Astrocyte (in vitro differentiated cells and primary cell): ENCODE data around the gene IPCEF1. TPM values are rescaled to one million over a fixed set of nuclear protein-coding genes. Genes with fewer than 3 reads are reported as not detected.

Source experiments
- DNase-seq: peaks from one replicate; pipeline ENCODE4 v3.0.0-alpha.2; 2010; ENCODE audit warnings: low read depth
- FAIRE-seq: peaks from 2 replicates; lab custom pipeline; 2011; peaks lifted over from hg19 to GRCh38; lab: Jason Lieb, UNC
- H2AFZ ChIP-seq: 2 replicates; pipeline ENCODE4 v1.6.0; 2012; ENCODE audit warnings: low read depth, low read length, inconsistent platforms
- H3K27ac ChIP-seq: 2 replicates; pipeline ENCODE4 v1.5.1; 2011; ENCODE audit warnings: low read depth, low read length, inconsistent platforms
- H3K27me3 ChIP-seq: 2 replicates; pipeline ENCODE4 v1.6.0; 2011; ENCODE audit warnings: low read length, inconsistent platforms; ENCODE audit not compliant: insufficient read depth
- H3K36me3 ChIP-seq: 2 replicates; pipeline ENCODE4 v1.5.1; 2011; ENCODE audit warnings: low read length, inconsistent platforms; ENCODE audit not compliant: insufficient read depth
- H3K4me1 ChIP-seq: 2 replicates; pipeline ENCODE4 v1.5.1; 2011; ENCODE audit warnings: low read length, inconsistent platforms; ENCODE audit not compliant: insufficient read depth
- H3K4me2 ChIP-seq: 2 replicates; pipeline ENCODE4 v1.6.0; 2012; ENCODE audit warnings: low read length, inconsistent platforms
- H3K4me3 ChIP-seq: 2 replicates; pipeline ENCODE4 v1.5.1; 2011; ENCODE audit warnings: low read depth, mild to moderate bottlenecking, low read length, inconsistent platforms; ENCODE audit not compliant: insufficient read depth
- H3K79me2 ChIP-seq: 2 replicates; pipeline ENCODE4 v1.6.0; 2012; ENCODE audit warnings: mild to moderate bottlenecking, low read length, inconsistent platforms; ENCODE audit not compliant: insufficient read depth
- H3K9ac ChIP-seq: 2 replicates; pipeline ENCODE4 v1.6.0; 2012; ENCODE audit warnings: mild to moderate bottlenecking, low read length, inconsistent platforms
- H3K9me3 ChIP-seq: 2 replicates; pipeline ENCODE4 v1.5.1; 2012; ENCODE audit warnings: low read depth, mild to moderate bottlenecking, low read length, inconsistent platforms; ENCODE audit not compliant: insufficient read depth
- H4K20me1 ChIP-seq: 2 replicates; pipeline ENCODE4 v1.6.0; 2012; ENCODE audit warnings: low read length, inconsistent platforms; ENCODE audit not compliant: insufficient read depth
- H3K27ac Mint-ChIP-seq: one replicate; pipeline ENCODE4 v1.8.0; 2021; ENCODE audit warnings: mild to moderate bottlenecking, mixed read lengths; ENCODE audit not compliant: unreplicated experiment
- H3K27me3 Mint-ChIP-seq: one replicate; pipeline ENCODE4 v1.8.0; 2021; ENCODE audit warnings: low read depth, mixed read lengths; ENCODE audit not compliant: unreplicated experiment
- H3K36me3 Mint-ChIP-seq: one replicate; pipeline ENCODE4 v1.8.0; 2021; ENCODE audit warnings: low read depth, mixed read lengths; ENCODE audit not compliant: unreplicated experiment
- H3K4me1 Mint-ChIP-seq: one replicate; pipeline ENCODE4 v1.8.0; 2021; ENCODE audit warnings: low read depth, mixed read lengths; ENCODE audit not compliant: unreplicated experiment
- H3K4me3 Mint-ChIP-seq: one replicate; pipeline ENCODE4 v1.8.0; 2021; ENCODE audit warnings: mild to moderate bottlenecking, moderate library complexity, mixed read lengths; ENCODE audit not compliant: unreplicated experiment
- H3K9me3 Mint-ChIP-seq: one replicate; pipeline ENCODE4 v1.8.0; 2021; ENCODE audit warnings: mild to moderate bottlenecking, mixed read lengths; ENCODE audit not compliant: unreplicated experiment
- CTCF ChIP-seq: IDR thresholded peaks from 2 replicates; pipeline ENCODE4 v1.5.1; 2011; ENCODE audit warnings: low read depth, mild to moderate bottlenecking, inconsistent platforms, low read length, moderate library complexity; ENCODE audit not compliant: insufficient read depth
- EZH2 ChIP-seq: IDR thresholded peaks from 2 replicates; pipeline ENCODE4 v1.6.1; 2012; ENCODE audit warnings: mild to moderate bottlenecking, low read length, inconsistent platforms; ENCODE audit not compliant: insufficient read depth
- total RNA-seq: library from RNA; stranded (reverse); gene quantifications from 2 replicates; pipeline ENCODE4 v1.2.1, GENCODE V29; 2021

Gene IPCEF1
- total RNA-seq, 1 donor from 2014 or later, result 0.16 TPM

GRCh38 chr6:154370545-154370944, 13.9 kb upstream of the IPCEF1 start:
- Histone ChIP-seq H3K27ac (no peak overlapping the region), H3K4me1 (no peaks in the 10 kb centered on the region), H3K27me3 (no peaks in the 10 kb centered on the region), H3K4me3 (no peak overlapping the region), H3K4me2 (peak overlapping the region; percentile 16), H3K79me2 (no peaks in the 10 kb centered on the region), H3K9me3 (no peaks in the 10 kb centered on the region), H2AFZ (peak overlapping the region; percentile 30), H3K9ac (no peak overlapping the region), H4K20me1 (no peaks in the 10 kb centered on the region), H3K36me3 (no peaks in the 10 kb centered on the region)
- no peak for FAIRE-seq
- no peaks in the 10 kb centered on the region for H3K4me1 Mint-ChIP-seq
- no peak overlapping the region for H3K27ac Mint-ChIP-seq
- H3K4me3 Mint-ChIP-seq, result no peak overlapping the region
- peak; percentile 44 for TF ChIP-seq CTCF
- no peak for TF ChIP-seq EZH2
- H3K27me3 Mint-ChIP-seq, result no peaks in the 10 kb centered on the region
- no peaks in the 10 kb centered on the region for H3K36me3 Mint-ChIP-seq
- no peaks in the 10 kb centered on the region for H3K9me3 Mint-ChIP-seq
- peak; percentile 34 for DNase-seq

DNA sequence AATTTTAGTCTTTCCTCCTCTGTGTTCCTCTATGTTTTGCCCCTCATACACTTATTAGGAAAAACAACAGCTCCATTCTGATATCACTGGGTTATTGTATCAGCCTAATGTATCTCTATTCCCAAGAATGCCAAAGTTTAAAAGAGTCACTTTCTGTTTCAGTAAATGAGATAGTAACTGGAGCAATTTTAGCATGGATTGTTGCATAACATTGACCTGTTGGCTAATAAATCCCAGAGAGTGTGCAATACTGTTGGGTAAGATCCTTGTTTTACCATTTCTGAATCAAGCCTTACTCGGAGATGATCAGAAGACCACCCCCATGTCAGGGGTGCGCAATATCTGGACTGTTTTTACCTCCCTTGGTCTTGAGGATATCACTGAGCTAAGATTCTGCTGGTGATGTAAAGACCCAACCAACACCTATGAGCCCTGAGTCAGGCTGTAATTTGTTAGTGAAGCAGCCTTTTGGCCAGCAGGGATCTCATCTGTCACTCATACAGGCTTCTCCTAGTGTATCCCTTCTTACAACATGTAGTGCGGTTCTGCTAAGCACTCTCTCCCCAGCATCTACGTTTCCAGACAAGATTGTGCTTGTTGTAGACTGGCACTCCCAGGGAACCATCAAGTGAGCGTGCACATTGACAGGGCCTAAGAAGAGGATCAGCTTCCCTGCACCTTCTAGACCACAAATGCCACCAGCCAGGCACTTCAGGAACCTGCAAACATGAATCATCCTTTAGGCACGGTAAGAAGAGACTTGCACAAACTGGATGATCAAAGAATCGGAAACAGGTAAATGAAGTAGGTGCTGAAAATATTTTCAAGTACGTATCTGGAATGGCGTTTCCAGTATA, 11.5 kb upstream of the IPCEF1 start:
- DNase-seq (no peak), FAIRE-seq (no peak)
- Histone ChIP-seq H3K4me2 (no peak overlapping the region), H3K79me2 (no peaks in the 10 kb centered on the region), H3K4me1 (no peaks in the 10 kb centered on the region), H3K27ac (no peak overlapping the region), H3K27me3 (no peaks in the 10 kb centered on the region), H3K9ac (no peak overlapping the region), H2AFZ (no peak overlapping the region), H4K20me1 (no peaks in the 10 kb centered on the region), H3K9me3 (no peaks in the 10 kb centered on the region), H3K4me3 (no peak overlapping the region), H3K36me3 (no peaks in the 10 kb centered on the region)
- TF ChIP-seq EZH2 (no peak), CTCF (no peak)
- Mint-ChIP-seq H3K27me3 (no peaks in the 10 kb centered on the region), H3K4me1 (no peaks in the 10 kb centered on the region), H3K27ac (no peak overlapping the region), H3K9me3 (no peaks in the 10 kb centered on the region), H3K36me3 (no peaks in the 10 kb centered on the region), H3K4me3 (no peak overlapping the region)

DNA sequence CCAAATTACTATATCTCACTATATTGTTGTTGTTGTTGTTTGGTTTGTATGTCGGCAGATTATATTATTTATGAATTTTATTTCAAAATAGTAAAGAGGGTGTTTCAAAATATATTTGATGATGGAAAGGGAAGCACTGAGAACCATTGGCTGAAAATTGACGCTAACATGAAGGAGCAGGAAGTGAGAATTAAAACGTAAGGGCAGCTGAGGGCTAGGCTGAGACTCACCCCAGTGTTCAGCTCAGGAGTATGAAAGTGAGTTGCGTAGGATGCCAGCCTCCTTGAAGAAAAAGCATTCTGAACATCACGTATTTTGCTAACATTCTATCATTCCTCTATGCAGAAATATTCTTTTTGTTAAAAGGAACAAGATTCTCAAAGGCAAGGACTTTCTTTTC, 10.7 kb upstream of the IPCEF1 start:
- Histone ChIP-seq H3K36me3 (no peaks in the 10 kb centered on the region), H3K27me3 (no peaks in the 10 kb centered on the region), H3K27ac (no peak overlapping the region), H3K79me2 (no peaks in the 10 kb centered on the region), H2AFZ (no peak overlapping the region), H3K4me1 (no peaks in the 10 kb centered on the region), H4K20me1 (no peaks in the 10 kb centered on the region), H3K4me3 (no peak overlapping the region), H3K4me2 (no peak overlapping the region), H3K9ac (no peak overlapping the region), H3K9me3 (no peaks in the 10 kb centered on the region)
- H3K27me3 Mint-ChIP-seq, result no peaks in the 10 kb centered on the region
- DNase-seq (no peak), FAIRE-seq (no peak)
- H3K9me3 Mint-ChIP-seq, result no peaks in the 10 kb centered on the region
- no peak overlapping the region for H3K27ac Mint-ChIP-seq
- no peaks in the 10 kb centered on the region for H3K4me1 Mint-ChIP-seq
- no peak overlapping the region for H3K4me3 Mint-ChIP-seq
- H3K36me3 Mint-ChIP-seq, result no peaks in the 10 kb centered on the region
- TF ChIP-seq CTCF, result no peak
- no peak for TF ChIP-seq EZH2
